Measurements from ENCODE around the gene UBL4B. TPM values are rescaled to one million over a fixed set of nuclear protein-coding genes. Genes with fewer than 3 reads are reported as not detected.

UBL4B gene
- polyA plus RNA-seq, 6 donors from 2014 or later: not detected

DNA sequence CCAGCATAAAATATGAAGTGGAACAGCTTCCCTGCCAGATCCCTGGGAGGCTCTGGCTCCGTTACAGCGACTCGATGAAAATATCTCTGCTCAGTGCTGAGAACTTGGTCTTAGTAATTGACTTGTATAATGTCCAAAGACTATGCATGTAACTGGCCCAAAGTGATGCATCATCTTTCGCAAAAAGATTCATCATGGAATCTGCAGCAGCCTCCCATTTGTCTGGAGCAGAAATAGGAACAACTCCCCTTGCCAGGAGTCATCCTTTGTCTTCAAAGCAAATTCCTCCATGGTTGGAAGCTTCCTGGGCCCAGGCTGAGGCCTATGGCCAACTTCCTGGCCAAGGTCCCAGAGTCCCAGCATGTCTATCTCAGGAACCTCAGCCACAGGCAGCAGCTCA lies 21.2 kb downstream of the UBL4B start:
- peaks cover 0 to 1% (median 0%) of the 10 kb centered on the region in 7 donors for H3K9me3 Mint-ChIP-seq
- H3K27ac Mint-ChIP-seq: no peak overlapping the region
- peaks cover 11 to 27% (median 17%) of the 10 kb centered on the region in 3 donors for H3K4me1 Mint-ChIP-seq
- no peaks in the 10 kb centered on the region for H3K36me3 Mint-ChIP-seq
- H3K27me3 Mint-ChIP-seq: peaks cover 43 to 85% (median 64%) of the 10 kb centered on the region in 3 donors
- ATAC-seq (ENCODE audit: low read depth in 2 of 2) (no peak), DNase-seq (no peak)
- no peak overlapping the region for H3K4me3 Mint-ChIP-seq

GRCh38 chr1:110134050-110134595 lies 21.9 kb downstream of the UBL4B start:
- no peak for DNase-seq
- no peak for ATAC-seq (ENCODE audit: low read depth in 2 of 2)
- Mint-ChIP-seq H3K4me3 (no peak overlapping the region), H3K4me1 (peaks cover 11 to 27% (median 17%) of the 10 kb centered on the region in 3 donors), H3K27ac (no peak overlapping the region), H3K9me3 (peaks cover 0 to 1% (median 0%) of the 10 kb centered on the region in 7 donors), H3K27me3 (peaks cover 43 to 78% (median 69%) of the 10 kb centered on the region in 3 donors), H3K36me3 (no peaks in the 10 kb centered on the region)

DNA sequence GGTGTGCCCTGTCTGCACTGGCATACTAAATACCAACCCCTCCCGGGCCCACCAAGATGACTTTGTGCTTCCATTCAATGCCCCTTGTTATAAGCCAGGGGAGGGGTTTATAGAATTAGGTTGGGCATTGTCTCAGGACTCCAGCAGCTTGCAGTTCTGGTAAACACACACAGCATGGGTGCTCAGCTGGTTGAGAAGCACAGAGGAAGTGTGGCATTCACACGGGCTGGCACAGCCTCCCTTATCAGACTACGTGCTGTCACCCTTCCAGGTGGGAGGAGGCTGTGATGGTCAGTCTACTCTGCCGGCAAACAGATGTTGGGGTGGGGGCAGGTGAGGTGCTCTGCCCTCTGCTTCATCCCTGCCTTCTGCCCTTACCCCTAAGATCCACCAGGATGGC lies 23.0 kb downstream of the UBL4B start:
- Mint-ChIP-seq H3K36me3 (no peaks in the 10 kb centered on the region), H3K27me3 (peaks cover 43 to 77% (median 73%) of the 10 kb centered on the region in 3 donors), H3K9me3 (peaks cover 0 to 1% (median 0%) of the 10 kb centered on the region in 7 donors), H3K27ac (no peak overlapping the region), H3K4me1 (peaks cover 11 to 24% (median 16%) of the 10 kb centered on the region in 3 donors), H3K4me3 (no peak overlapping the region)
- DNase-seq (no peak), ATAC-seq (ENCODE audit: low read depth in 2 of 2) (no peak)

GRCh38 chr1:110135666-110136065 lies 23.4 kb downstream of the UBL4B start:
- H3K36me3 Mint-ChIP-seq: no peaks in the 10 kb centered on the region
- H3K27me3 Mint-ChIP-seq: peaks cover 41 to 75% (median 70%) of the 10 kb centered on the region in 3 donors
- H3K4me3 Mint-ChIP-seq: no peak overlapping the region
- H3K9me3 Mint-ChIP-seq: peaks cover 0 to 1% (median 0%) of the 10 kb centered on the region in 7 donors
- ATAC-seq (ENCODE audit: low read depth in 2 of 2) (no peak), DNase-seq (no peak)
- H3K27ac Mint-ChIP-seq: no peak overlapping the region
- H3K4me1 Mint-ChIP-seq: peaks cover 11 to 20% (median 13%) of the 10 kb centered on the region in 3 donors

DNA sequence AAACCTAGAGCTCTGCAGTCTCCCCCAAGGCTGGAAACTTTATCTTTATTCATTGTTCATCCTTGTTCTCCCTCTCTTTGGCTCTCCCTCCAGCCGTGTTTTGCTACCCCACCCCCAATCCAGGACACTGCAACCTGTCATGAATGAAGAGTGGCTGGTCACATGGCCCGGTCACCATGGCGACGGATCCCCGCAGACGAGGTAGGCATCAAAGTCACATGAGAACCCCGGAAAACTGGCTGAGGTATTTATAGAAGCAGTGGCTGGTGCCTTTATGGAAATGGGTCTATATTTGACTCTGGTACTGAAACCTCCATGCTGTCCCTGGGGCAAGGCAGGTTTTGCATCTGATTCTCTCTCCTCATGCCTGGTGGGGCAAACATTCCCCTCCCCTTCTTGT lies 24.7 kb downstream of the UBL4B start:
- H3K36me3 Mint-ChIP-seq: no peaks in the 10 kb centered on the region
- ATAC-seq (ENCODE audit: low read depth in 2 of 2) (peak; percentile 56 to 57), DNase-seq (peak; percentile 11)
- H3K27ac Mint-ChIP-seq: peak overlapping the region in 1 of 6 donors; percentile 17
- peaks cover 0 to 1% (median 0%) of the 10 kb centered on the region in 7 donors for H3K9me3 Mint-ChIP-seq
- H3K4me3 Mint-ChIP-seq: peak overlapping the region in 2 of 8 donors; percentile 13 to 32
- peaks cover 11 to 14% (median 13%) of the 10 kb centered on the region in 3 donors for H3K4me1 Mint-ChIP-seq
- H3K27me3 Mint-ChIP-seq: peaks cover 35 to 71% (median 61%) of the 10 kb centered on the region in 3 donors

DNA sequence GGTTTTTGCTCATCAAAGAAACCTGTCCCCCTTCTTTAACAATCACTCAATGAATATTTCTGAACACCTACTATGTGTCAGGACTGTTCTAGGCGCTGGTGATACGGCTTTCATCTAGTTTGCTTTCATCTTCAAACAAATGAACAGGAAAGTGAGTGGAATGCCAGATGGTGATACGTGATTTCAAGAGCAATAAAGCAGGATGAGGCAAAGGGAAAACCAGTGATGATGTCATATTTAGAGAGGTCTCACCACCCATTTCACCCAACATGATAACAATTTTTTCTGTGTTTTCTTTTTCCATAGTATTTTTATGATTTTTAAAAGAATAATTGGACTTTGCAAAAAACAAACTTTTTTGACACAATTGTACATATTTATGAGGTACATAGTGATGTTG lies 26.7 kb downstream of the UBL4B start:
- Mint-ChIP-seq H3K4me1 (peaks cover 11 to 14% (median 13%) of the 10 kb centered on the region in 3 donors), H3K36me3 (no peaks in the 10 kb centered on the region), H3K9me3 (peaks cover 0 to 1% (median 0%) of the 10 kb centered on the region in 7 donors), H3K27me3 (peaks cover 29 to 69% (median 50%) of the 10 kb centered on the region in 3 donors), H3K4me3 (no peak overlapping the region), H3K27ac (no peak overlapping the region)
- ATAC-seq (ENCODE audit: low read depth in 2 of 2) (no peak), DNase-seq (no peak)

GRCh38 chr1:110144366-110144765 lies 32.1 kb downstream of the UBL4B start:
- no peaks in the 10 kb centered on the region for H3K9me3 Mint-ChIP-seq
- DNase-seq: no peak
- H3K4me1 Mint-ChIP-seq: peaks cover 0 to 1% (median 0%) of the 10 kb centered on the region in 3 donors
- H3K4me3 Mint-ChIP-seq: no peak overlapping the region
- no peak overlapping the region for H3K27ac Mint-ChIP-seq
- no peak for ATAC-seq (ENCODE audit: low read depth in 2 of 2)
- peaks cover 0 to 28% (median 11%) of the 10 kb centered on the region in 3 donors for H3K27me3 Mint-ChIP-seq
- no peaks in the 10 kb centered on the region for H3K36me3 Mint-ChIP-seq

DNA sequence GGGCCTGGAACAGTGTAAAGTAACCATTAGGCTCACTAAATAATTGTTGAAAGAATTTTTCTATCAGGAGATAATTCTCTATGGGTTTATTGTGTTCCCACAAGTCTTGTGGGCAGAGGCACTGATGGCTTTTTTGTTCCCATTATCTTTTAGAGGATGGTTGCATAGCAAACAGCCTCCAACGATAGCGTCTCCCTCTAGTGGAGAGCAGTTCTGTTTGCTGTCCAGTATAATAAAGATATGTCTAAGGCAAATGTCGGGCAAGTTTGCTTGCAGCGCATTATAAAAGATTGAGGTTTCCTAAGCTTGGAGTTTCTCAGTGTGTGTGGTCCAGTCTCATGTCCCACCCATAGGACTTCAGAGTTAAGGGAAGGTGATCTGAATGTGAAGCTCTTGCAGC lies 36.7 kb downstream of the UBL4B start:
- DNase-seq (no peak), ATAC-seq (ENCODE audit: low read depth in 2 of 2) (no peak)
- Mint-ChIP-seq H3K27ac (no peak overlapping the region), H3K4me1 (peaks cover 0 to 15% (median 3%) of the 10 kb centered on the region in 3 donors), H3K27me3 (peaks cover 15 to 31% (median 28%) of the 10 kb centered on the region in 3 donors), H3K9me3 (peaks cover 0 to 3% (median 0%) of the 10 kb centered on the region in 7 donors), H3K36me3 (no peaks in the 10 kb centered on the region), H3K4me3 (peak overlapping the region in 1 of 8 donors; percentile 1)

DNA sequence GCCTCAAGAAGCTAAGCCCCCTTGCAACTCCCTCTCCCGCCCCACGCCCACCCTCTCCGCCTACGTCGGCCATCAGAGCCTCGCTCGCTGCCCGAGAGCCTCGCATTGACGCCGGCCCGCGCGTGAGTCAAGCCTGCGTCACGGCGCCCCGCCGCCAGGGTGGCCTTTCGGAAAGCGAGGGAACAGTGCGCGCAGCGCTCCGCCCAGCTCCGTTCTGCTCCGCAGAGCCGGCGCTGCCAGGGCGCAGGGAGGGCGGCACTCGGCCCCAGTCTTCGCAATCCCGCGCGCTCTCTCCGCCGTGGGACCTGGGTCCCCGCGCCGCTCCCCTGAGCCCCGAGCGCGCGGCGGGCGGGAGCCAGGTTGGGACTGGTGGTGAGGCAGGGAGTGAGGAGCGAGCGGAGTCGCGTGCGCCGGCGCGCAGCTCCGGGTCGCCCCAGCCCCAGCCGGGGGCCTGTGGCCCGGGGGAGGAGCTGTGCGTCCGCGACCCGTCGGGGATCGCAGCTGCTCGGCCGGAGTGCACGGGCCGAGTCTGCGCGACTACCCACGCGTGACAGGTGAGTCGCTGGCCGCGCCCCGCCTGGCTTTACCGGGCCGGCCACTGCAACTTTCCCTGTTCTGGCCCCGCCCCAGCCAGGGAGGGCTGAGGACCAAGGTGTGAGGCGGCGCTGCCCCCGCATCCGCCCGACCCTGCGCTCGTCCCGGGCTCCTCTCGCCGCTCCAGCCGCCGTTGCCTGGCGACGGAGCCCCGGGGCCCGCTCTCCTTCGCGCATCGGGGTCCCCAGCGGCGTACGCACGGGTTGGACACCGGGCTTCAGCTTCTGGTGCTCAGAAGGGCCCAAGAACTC lies 38.3 kb downstream of the UBL4B start, which contains the start of gene SLC6A17:
TSS of gene SLC6A17 (plus strand) at position 165 of the 845 bp plus-strand sequence. CDS start 16,436 bp downstream, outside the sequence.
- peaks cover 0 to 6% of the 10 kb centered on the region in 2 donors for H3K36me3 Mint-ChIP-seq
- peaks cover 0 to 6% (median 0%) of the 10 kb centered on the region in 7 donors for H3K9me3 Mint-ChIP-seq
- peaks cover 26 to 47% (median 44%) of the 10 kb centered on the region in 3 donors for H3K27me3 Mint-ChIP-seq
- H3K27ac Mint-ChIP-seq: peak within 1 kb of the TSS in 1 of 6 donors; percentile 54
- peak; percentile 67 to 71 for ATAC-seq (ENCODE audit: low read depth in 2 of 2)
- DNase-seq: no peak
- peak within 1 kb of the TSS in 6 of 8 donors; percentile 17 to 85 (median 40) for H3K4me3 Mint-ChIP-seq
- peaks cover 0 to 15% (median 3%) of the 10 kb centered on the region in 3 donors for H3K4me1 Mint-ChIP-seq

GRCh38 chr1:110151175-110151669 lies 39.0 kb downstream of the UBL4B start:
- H3K9me3 Mint-ChIP-seq: peaks cover 0 to 6% (median 0%) of the 10 kb centered on the region in 7 donors
- DNase-seq (no peak), ATAC-seq (ENCODE audit: low read depth in 2 of 2) (no peak)
- H3K27ac Mint-ChIP-seq: no peak overlapping the region
- peaks cover 0 to 15% (median 3%) of the 10 kb centered on the region in 3 donors for H3K4me1 Mint-ChIP-seq
- H3K36me3 Mint-ChIP-seq: peaks cover 0 to 6% of the 10 kb centered on the region in 2 donors
- H3K27me3 Mint-ChIP-seq: peaks cover 32 to 54% (median 50%) of the 10 kb centered on the region in 3 donors
- peak overlapping the region in 1 of 8 donors; percentile 17 for H3K4me3 Mint-ChIP-seq

GRCh38 chr1:110152133-110152785 lies 40.0 kb downstream of the UBL4B start:
- peaks cover under 1 to 6% of the 10 kb centered on the region in 2 donors for H3K36me3 Mint-ChIP-seq
- no peak for DNase-seq
- peak overlapping the region in 1 of 8 donors; percentile 54 for H3K4me3 Mint-ChIP-seq
- peaks cover 0 to 15% (median 3%) of the 10 kb centered on the region in 3 donors for H3K4me1 Mint-ChIP-seq
- peaks cover 0 to 12% (median 0%) of the 10 kb centered on the region in 7 donors for H3K9me3 Mint-ChIP-seq
- ATAC-seq (ENCODE audit: low read depth in 2 of 2): no peak
- no peak overlapping the region for H3K27ac Mint-ChIP-seq
- peaks cover 40 to 64% (median 60%) of the 10 kb centered on the region in 3 donors for H3K27me3 Mint-ChIP-seq

- Mint-ChIP-seq H3K36me3 (peaks cover 6 to 10% of the 10 kb centered on the region in 2 donors), H3K4me3 (no peak overlapping the region), H3K9me3 (peaks cover 0 to 12% (median 3%) of the 10 kb centered on the region in 7 donors), H3K27me3 (peaks cover 45 to 75% (median 67%) of the 10 kb centered on the region in 3 donors), H3K4me1 (peaks cover 0 to 15% (median 3%) of the 10 kb centered on the region in 3 donors), H3K27ac (no peak overlapping the region)
- DNase-seq (no peak), ATAC-seq (ENCODE audit: low read depth in 2 of 2) (no peak)
These were observed 41.2 kb downstream of the UBL4B start for GRCh38 chr1:110153407-110153950.

All from naive B cell (primary cell).